PC-9 (cell line): ENCODE measurements around the gene CMBL.
"Not testable (repeated sequence)": the region's sequence is repeated elsewhere in the genome, so short reads cannot be mapped to it uniquely, and the experiment has no call there.

Experiments
- EZH2 ChIP-seq: fragments of 200-600 bp; sonication (generic); IDR thresholded peaks from 2 replicates; pipeline ENCODE4 v1.8.0; 2017; ENCODE audit warnings: antibody characterized with exemption, low read depth
- TF ChIP-seq, protein P1 (sequence below): fragments of 200-600 bp; sonication (generic); conservative IDR thresholded peaks from 2 replicates; pipeline ENCODE4 v1.6.1; 2017; ENCODE audit warnings: mixed run types, antibody characterized with exemption, mild to moderate bottlenecking, moderate library complexity

- TF ChIP-seq, protein P1, sequence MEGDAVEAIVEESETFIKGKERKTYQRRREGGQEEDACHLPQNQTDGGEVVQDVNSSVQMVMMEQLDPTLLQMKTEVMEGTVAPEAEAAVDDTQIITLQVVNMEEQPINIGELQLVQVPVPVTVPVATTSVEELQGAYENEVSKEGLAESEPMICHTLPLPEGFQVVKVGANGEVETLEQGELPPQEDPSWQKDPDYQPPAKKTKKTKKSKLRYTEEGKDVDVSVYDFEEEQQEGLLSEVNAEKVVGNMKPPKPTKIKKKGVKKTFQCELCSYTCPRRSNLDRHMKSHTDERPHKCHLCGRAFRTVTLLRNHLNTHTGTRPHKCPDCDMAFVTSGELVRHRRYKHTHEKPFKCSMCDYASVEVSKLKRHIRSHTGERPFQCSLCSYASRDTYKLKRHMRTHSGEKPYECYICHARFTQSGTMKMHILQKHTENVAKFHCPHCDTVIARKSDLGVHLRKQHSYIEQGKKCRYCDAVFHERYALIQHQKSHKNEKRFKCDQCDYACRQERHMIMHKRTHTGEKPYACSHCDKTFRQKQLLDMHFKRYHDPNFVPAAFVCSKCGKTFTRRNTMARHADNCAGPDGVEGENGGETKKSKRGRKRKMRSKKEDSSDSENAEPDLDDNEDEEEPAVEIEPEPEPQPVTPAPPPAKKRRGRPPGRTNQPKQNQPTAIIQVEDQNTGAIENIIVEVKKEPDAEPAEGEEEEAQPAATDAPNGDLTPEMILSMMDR = not testable (repeated sequence)
- not testable (repeated sequence) for TF ChIP-seq EZH2
Measured at GRCh38 chr5:10272875-10273209, 34.9 kb downstream of the CMBL start.
